GM18907 (cell line): ENCODE results near the gene PHGDH.
A peak's percentile ranks its signal among the peaks of the same experiment; 100 is the strongest.

Experiments
- ATAC-seq: cut with Tn5 transposase; IDR thresholded peaks from one replicate; pipeline ENCODE4 v1.9.1; 2021; ENCODE audit warnings: mild to moderate bottlenecking, moderate library complexity; ENCODE audit not compliant: unreplicated experiment

PHGDH gene

GRCh38 chr1:119711804-119712341 lies at the start of gene PHGDH:
PHGDH (plus strand) TSS chr1:119711934; CDS start chr1:119712023, 89 bp downstream.
- peak; percentile 74 for ATAC-seq

DNA sequence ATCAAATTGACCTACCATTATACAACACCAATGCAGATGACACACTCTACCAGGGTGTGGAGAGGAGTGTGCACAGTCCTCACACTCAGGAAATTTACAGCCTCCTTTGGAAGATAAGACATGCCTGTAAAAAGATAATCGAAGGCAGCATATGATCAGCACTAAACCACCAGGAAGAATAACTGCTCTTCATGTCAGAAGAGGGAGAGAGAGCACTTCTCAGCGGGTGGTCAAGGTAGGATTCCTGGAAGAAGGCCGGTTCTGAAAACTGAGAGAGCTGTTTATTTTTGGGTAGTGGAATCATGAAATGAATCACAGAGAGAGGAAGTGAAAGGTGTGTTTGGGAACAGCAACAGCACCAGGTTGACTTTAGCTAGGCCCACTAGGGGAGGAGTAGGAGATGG lies 49.7 kb upstream of the PHGDH start:
- ATAC-seq = peak; percentile 75

DNA sequence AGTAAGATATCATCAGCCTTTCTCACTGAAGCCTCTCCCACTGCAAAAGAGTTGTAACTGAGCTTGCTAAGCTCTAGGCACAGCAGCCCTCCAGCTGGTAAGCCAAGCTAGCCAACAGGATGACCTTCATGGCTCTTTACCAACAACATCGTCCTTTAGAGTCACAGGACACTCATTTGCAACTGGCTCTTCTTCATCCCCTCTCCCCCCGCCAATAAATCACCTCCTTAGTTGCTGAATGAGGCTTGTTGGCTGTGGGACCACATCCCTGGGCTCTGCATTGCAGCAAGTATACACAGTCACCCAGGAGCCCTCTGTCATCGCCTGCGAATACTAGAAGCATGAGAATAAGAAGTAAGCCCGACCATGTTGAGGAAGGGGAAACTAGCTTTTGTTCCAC lies 47.7 kb upstream of the PHGDH start:
- no peak for ATAC-seq

GRCh38 chr1:119667173-119667572 lies 44.6 kb upstream of the PHGDH start:
- no peak for ATAC-seq

- ATAC-seq = no peak
These were observed 40.8 kb upstream of the PHGDH start for GRCh38 chr1:119670898-119671297.

DNA sequence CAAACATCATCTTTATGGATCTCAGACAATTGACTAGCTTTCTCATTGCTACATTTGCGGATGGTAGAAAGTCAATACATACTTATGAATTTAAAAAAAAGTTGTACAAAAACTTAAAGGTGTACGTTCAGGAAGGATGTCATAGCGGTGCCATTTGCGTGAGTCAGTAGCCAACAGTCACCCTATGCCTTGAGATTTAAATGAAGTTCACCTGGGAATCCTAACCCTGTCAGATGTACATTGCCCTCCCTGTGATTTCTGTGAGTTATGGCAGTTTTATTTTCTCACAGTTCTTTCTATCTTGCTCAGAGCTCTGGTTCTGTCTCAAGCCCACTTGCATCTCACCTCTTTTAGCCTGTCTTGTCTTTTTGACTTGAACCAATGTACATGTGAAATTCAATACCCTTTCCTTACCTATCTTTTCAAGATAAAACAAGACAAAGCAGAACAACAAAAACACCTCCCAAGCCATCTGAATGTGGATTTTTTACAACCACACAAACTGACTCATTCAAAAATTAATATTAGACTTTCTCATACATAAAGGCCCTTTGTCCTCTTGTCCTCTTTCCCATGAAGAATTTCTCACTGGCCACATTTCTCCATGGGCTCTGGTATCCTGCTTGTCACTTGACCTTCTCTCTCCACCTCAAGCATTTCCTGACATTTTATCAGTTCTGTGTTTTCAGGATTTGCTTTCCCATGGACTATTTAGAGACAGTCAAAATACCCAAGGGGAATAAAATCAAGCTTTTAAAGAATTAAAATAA lies 38.4 kb upstream of the PHGDH start:
- no peak for ATAC-seq

GRCh38 chr1:119674111-119674526 lies 37.6 kb upstream of the PHGDH start:
- ATAC-seq = no peak

DNA sequence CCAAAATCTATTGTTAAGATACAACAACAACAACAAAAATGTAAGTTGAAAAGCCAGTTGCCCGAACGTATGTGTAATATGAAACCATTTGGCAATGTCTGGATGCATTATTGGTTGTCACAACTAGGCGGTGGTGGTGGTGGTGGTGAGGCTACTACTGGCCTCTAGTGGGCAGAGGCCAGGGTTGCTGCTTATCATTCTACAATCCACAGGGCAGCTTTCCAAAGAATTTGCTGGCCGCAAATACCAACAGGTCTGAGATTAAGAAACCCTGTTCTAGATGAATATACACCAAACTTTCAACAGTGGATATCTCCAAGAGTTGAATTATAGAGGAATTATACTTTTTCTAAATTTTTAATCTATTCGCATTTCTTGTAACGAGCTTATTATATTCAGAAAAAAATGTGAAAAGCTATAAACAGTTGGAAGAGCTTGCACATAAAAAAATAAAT lies 36.9 kb upstream of the PHGDH start:
- no peak for ATAC-seq

DNA sequence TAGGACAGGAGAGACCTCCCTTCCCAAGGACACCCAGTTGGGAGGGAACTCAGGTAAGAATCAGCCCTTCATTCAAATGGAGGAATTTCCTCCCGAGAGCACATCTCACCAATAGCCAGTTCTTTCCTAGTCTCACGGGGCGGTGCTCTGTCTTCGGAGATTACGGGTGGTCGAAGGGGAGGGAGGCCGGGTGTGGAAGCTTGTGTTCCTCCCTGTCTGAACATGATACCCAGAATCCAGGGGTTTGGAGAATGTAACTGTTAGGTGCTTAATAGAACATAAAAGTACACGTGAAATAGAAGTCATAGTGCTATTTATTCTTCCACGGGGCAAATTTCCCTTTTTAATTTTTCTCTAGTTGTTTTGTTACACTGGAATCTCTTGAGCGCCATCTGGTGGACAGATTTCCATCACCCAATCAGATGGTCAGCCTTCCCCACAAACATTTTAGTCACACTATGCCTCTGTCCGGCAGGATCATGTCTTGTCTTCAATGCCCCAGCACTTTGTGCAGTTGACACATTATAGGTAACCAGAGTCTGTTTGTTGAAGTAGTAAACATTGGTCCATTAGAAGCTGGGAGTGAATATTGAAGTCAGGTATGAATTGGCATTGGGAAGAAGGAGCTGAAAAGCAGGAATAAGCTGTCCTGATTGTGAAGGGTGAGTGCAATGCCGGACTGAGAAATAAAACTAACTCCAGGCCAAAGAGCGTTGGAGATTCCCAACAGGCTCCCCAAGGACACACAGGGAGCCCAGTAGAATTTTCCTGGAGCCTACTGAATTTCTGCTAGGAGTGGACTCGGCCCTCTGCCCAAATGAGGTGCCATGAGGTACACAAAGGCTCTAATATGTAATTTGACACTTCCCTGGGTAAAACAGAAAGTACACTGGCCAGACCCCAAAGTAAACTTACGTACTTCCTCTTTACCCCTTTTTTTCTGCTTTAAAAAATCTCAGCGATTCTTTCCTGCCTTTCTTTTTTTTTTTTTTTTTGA lies 36.1 kb upstream of the PHGDH start:
- peak; percentile 82 for ATAC-seq

DNA sequence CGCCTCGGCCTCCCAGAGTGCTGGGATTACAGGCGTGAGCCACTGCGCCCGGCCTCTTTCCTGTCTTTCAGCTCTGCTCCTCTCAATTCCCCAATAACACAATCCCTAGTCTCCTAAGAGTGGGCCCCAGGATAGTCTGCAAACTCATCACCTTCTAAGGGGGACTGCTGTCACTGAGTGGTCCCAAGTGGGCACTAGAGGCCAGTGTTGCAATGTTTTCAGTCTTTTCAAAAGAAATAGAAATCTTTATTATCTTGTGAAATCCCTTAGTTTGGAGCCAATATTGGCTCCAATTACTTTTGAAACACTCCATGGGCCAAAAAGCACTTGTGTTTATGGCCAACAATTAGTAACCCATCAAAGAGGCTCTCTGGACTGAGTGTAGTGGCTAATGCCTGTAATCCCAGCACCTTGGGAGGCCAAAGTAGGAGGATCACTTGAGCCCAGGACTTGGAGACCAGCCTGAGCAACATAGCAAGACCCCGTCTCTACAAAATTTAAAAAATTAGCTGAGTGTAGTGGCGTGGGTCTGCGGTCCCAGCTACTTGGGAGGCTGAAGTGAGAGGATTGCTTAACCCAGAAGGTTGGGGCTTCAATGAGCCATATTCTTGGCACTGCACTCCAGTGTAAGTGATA lies 35.0 kb upstream of the PHGDH start:
- ATAC-seq = no peak

GRCh38 chr1:119679223-119679622 lies 32.5 kb upstream of the PHGDH start:
- no peak for ATAC-seq

GRCh38 chr1:119680193-119680592 lies 31.5 kb upstream of the PHGDH start:
- no peak for ATAC-seq

DNA sequence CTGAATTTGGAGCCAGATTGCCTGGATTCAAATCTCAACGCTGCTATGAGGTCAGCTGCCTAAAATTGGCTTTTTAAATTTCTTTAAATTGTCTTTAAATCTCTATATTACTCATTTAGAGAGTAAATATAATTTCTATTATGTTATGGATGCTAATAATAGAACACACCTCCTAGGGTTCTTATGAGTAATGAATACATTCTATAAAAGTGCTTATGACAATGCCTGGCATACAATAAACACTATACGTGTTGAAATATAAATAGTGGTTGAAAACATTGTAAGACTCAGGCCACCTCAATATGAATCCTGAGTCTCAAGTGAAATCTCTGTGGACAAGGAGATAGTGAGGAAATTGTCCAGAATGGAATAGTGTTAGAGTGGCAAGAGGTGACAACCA lies 31.0 kb upstream of the PHGDH start:
- no peak for ATAC-seq

- no peak for ATAC-seq
These were observed 30.2 kb upstream of the PHGDH start for GRCh38 chr1:119681560-119681959.

DNA sequence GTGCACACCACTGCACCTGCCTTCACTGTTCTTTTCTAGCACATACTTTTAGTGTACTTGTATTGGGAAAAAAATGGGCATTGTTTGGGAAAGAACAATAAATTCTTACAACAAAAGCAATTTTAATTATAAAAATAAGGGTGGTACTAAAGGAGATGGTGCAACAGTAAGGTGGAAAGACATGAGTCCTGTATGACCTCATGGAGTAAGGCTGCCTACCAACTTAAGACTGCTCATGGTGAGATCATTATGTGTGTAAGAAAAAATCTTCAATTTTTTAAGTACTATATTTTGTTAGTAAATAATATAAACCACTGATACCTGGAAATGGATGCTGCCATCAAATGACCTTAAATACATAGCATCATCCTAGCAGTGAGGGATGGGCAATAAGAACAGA lies 29.6 kb upstream of the PHGDH start:
- ATAC-seq = no peak

DNA sequence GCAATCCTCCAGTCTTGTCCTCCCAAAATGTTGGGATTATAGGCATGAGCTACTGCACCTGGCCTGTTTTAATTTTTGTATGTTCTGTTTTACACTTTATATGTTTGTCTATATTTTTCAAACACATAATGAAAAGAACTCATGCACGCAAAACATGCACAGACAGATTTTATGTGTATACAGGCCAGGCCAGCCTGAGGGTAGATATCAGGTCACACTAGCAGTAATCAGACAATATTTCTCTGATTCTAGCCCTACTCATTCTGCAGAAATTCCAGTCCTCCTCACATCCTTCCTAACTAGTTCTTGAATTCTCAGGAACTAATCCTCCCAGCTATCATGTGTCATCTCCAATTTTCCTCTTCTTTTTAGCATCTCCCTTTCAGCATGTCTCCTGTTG lies 27.8 kb upstream of the PHGDH start:
- ATAC-seq = no peak

GRCh38 chr1:119686661-119687060 lies 25.1 kb upstream of the PHGDH start:
- ATAC-seq = no peak

- ATAC-seq = no peak
These were observed 24.2 kb upstream of the PHGDH start for GRCh38 chr1:119687434-119688079.

DNA sequence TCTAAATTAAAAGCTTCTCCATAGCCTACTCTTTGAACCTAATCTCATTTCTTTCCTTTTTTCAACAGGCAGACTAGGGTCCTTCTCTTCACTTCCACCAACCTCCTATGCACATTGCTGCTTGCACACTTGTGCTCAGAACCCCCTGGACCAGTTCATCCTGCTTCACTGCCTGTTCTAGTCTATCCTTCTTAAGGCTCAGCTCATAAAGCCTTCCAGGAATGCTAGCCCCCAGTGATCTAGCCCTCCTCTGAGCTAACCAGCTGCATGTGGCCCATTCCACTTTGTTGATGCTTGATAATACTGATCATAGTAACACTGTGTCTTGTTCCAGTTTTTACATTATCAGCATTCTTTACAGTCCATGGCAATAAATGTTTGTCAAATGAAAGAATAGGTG lies 22.9 kb upstream of the PHGDH start:
- no peak for ATAC-seq

- no peak for ATAC-seq
These were observed 22.2 kb upstream of the PHGDH start for GRCh38 chr1:119689511-119689910.
